HG03159 (cell line): ENCODE results near the gene MYMX.

ENCODE experiments used
- ATAC-seq: cut with Tn5 transposase; IDR thresholded peaks from one replicate; pipeline ENCODE4 v1.9.1; 2021; ENCODE audit warnings: mild to moderate bottlenecking, moderate library complexity; ENCODE audit not compliant: unreplicated experiment

MYMX gene

GRCh38 chr6:44262467-44263353, 46.0 kb downstream of the MYMX start:
- no peak for ATAC-seq

- no peak for ATAC-seq
Observed at GRCh38 chr6:44263354-44264100, 46.8 kb downstream of the MYMX start.

- ATAC-seq, result peak; percentile 36
Observed at GRCh38 chr6:44264154-44265006, 47.7 kb downstream of the MYMX start.

- peak; percentile 46 for ATAC-seq
Observed at GRCh38 chr6:44265007-44265721, 48.4 kb downstream of the MYMX start, which contains the start of gene NFKBIE. Gene NFKBIE (minus strand): TSS chr6:44265551. CDS start chr6:44265346, 205 bp downstream.

GRCh38 chr6:44265722-44266233, 49.1 kb downstream of the MYMX start:
- no peak for ATAC-seq

GRCh38 chr6:44266347-44266746, 49.6 kb downstream of the MYMX start:
- no peak for ATAC-seq

- ATAC-seq, result no peak
Observed at GRCh38 chr6:44267252-44267651, 50.5 kb downstream of the MYMX start.
